Stimulated activated CD8-positive, alpha-beta memory T cell treated with anti-CD3 and anti-CD28 coated beads, Interleukin-7, amount 100 ng/mL, for 1 hour (primary cell): ENCODE measurements around the gene HMGB2.
A peak's percentile ranks its signal among the peaks of the same experiment; 100 is the strongest.

ENCODE experiments used
- DNase-seq, 2 donors: peaks; one replicate each; pipeline ENCODE4 v3.0.0-alpha.2; 2020; ENCODE audit warnings: low read depth in 2 of 2

The HMGB2 gene

GRCh38 chr4:173288698-173289352 is 45.3 kb downstream of the HMGB2 start:
- no peak for DNase-seq

DNA sequence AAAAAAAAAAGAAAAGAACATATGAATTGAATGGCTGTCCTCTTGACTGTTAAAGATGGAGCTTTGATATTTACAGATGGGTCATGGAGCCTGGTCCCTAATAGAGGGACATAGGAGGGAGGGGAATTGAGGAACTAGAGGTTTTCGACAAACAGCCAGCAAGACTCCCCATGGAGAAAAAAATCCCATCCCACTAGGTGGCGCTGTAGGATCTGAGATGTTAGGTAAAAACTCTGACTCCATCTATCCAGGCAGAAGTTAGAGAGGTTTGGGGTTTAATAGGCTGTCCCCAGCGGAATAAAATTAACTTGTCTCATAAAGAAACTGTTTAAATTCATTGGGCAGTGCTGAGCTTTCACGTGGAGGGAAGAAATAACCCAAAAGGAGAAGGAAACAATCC is 45.9 kb downstream of the HMGB2 start:
- peak; percentile 11 to 61 for DNase-seq

DNA sequence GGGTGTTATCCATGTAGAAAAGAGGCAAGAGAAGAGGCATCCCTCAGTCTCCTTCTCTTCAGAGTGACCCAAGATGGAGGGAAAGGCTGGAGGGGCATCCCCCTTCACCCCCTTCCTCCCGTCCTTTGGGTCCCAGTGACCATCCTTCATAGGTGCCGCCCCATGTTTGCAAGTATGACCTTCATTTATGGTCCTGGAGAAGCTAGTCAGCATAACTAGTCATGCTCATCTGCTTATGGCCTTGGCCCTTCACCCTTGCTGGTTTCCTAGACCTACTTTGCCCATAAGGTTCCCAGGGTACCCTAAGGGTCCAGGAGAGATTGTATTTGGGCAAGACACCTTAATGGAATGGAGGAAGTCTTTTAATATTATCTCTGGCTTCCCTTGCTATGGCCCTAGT is 46.7 kb downstream of the HMGB2 start:
- no peak for DNase-seq

DNA sequence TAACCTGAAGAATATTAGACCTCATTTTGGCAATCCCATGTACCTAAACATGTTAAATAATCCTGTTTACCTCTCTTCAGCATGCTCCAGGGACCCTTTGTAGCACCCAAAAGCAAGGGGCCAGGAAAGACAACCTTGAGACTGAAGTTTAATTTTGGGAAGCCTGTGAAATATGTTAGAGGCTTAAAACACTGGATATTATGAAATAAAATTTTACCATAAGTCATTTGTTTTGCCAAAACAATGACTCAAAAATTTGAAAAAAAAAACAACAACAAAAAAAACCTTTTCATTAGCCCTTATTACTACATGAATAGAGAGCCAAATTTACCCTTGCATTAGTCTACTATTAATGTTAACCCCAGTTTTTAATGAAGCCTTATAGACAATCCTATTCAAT is 49.7 kb downstream of the HMGB2 start:
- DNase-seq, result no peak

DNA sequence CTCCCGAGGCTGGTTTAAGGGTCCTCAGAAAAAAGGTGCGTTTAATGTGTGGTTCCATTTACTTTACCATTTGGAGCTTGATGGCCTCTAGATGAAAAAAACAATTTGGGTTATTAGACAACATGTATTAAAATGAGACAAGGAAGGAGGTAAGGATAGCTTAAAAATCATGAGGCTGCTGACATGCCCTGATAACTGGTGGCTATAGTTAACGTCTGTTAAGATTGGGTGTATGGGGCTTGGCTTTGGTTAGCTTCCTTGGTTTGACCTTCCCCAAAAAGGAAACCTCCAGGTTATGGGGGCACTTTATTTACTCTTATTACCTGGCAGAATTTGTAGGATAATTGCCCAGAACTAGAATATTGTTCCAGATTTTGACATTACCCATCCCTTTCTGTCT is 51.5 kb downstream of the HMGB2 start:
- no peak for DNase-seq

GRCh38 chr4:173282256-173282562 is 51.9 kb downstream of the HMGB2 start:
- DNase-seq, result no peak

- DNase-seq, result no peak
Observed at GRCh38 chr4:173281406-173282255, 52.5 kb downstream of the HMGB2 start.
